ENCODE data around the gene TMEM39B. TPM values are rescaled to one million over a fixed set of nuclear protein-coding genes. Genes with fewer than 3 reads are reported as not detected.

Gene TMEM39B
- total and polyA plus RNA-seq, 2 of the 4 experiments (the other 2 are of a cell fraction) = 6.5 to 28.7 TPM

GRCh38 chr1:32042330-32042729, 30.4 kb upstream of the TMEM39B start:
- no peak for DNase-seq
- Histone ChIP-seq H2AK9ac (replicated peaks; ENCODE audit: low read depth, low read length, poor library complexity) (no peak overlapping the region), H3K23ac (ENCODE audit: low read depth, low read length) (no peak overlapping the region), H3K27me3 (ENCODE audit: control insufficient read depth, insufficient read depth, low read length) (no peaks in the 10 kb centered on the region), H3K4me3 (ENCODE audit: insufficient read depth, low read depth, low read length) (no peak overlapping the region), H3K9me1 (ENCODE audit: insufficient read depth, low read length) (peaks cover 7% of the 10 kb centered on the region), H3K4me2 (ENCODE audit: low read depth, low read length) (no peak overlapping the region), H2BK120ac (ENCODE audit: low read depth, low read length) (no peak overlapping the region), H2BK20ac (ENCODE audit: low read depth, low read length) (no peak overlapping the region), H3K4me1 (ENCODE audit: control insufficient read depth, insufficient read depth, low read length) (peaks cover 5% of the 10 kb centered on the region; the same call in 1 of the 2 replicates), H2AK5ac (ENCODE audit: low read depth, low read length) (no peak overlapping the region), H3K14ac (replicated peaks; ENCODE audit: low read depth, low read length) (no peak overlapping the region), H3K18ac (ENCODE audit: low read depth, low read length) (no peak overlapping the region), H3K9ac (ENCODE audit: low read depth, low read length) (no peak overlapping the region), H3K36me3 (ENCODE audit: control insufficient read depth, insufficient read depth, low read length) (peaks cover 57% of the 10 kb centered on the region), H4K8ac (ENCODE audit: low read depth in 2 of 2, low read length in 2 of 2) (no peak overlapping the region), H4K20me1 (ENCODE audit: insufficient read depth, low read length) (peaks cover 45% of the 10 kb centered on the region), H4K91ac (ENCODE audit: insufficient read depth, low read depth, low read length) (no peak overlapping the region), H2AFZ (replicated peaks; ENCODE audit: low read length, poor library complexity) (no peak overlapping the region), H3K27ac (ENCODE audit: insufficient read depth, low read length) (no peak overlapping the region), H2BK5ac (ENCODE audit: low read depth, low read length, poor library complexity, severe bottlenecking) (no peak overlapping the region), H4K5ac (ENCODE audit: low read depth, low read length) (no peak overlapping the region), H3K4ac (ENCODE audit: low read depth, low read length) (no peak overlapping the region), H3K79me1 (ENCODE audit: low read depth in 1 of 2, low read length in 2 of 2) (peaks cover 45 to 58% of the 10 kb centered on the region in 2 experiments), H3K56ac (ENCODE audit: extremely low read depth, insufficient read depth, low read length) (no peak overlapping the region), H2BK15ac (ENCODE audit: low read depth, low read length) (no peak overlapping the region), H3K9me3 (ENCODE audit: control insufficient read depth, insufficient read depth, low read length) (no peaks in the 10 kb centered on the region)
- intact Hi-C loops (cut with micrococcal nuclease) (no loop called here), dilution Hi-C loops (cut with HindIII; ENCODE audit: low sequenced_read_pairs, unreplicated experiment) (no loop called here), in situ Hi-C loops (cut with MboI; ENCODE audit: low sequenced_read_pairs) (no loop called here)
- no peak for ATAC-seq (ENCODE audit: low read depth)
- ChIA-PET POLR2A (ENCODE audit: unreplicated experiment) (no interaction called here), CTCF (no interaction called here)
- BruUV-seq (replicated peaks) = no TSS peak
- TF ChIP-seq MXI1 (IDR thresholded peaks at IDR 0.05; ENCODE audit: borderline replicate concordance, low read depth, low read length) = no peak
- TF ChIP-seq MAZ (IDR thresholded peaks at IDR 0.05; ENCODE audit: borderline replicate concordance, low read depth, low read length) = no peak
- TF ChIP-seq BHLHE40 (IDR thresholded peaks at IDR 0.05; ENCODE audit: low read depth, low read length) = no peak
- TF ChIP-seq CEBPB (IDR thresholded peaks at IDR 0.05; ENCODE audit: low read depth, low read length) = no peak
- no peak for TF ChIP-seq MAFK (IDR thresholded peaks at IDR 0.05; ENCODE audit: low read depth, low read length)
- no peak for TF ChIP-seq SMC3 (IDR thresholded peaks at IDR 0.05; ENCODE audit: low read depth, low read length)
- TF ChIP-seq CHD1 (IDR thresholded peaks at IDR 0.05; ENCODE audit: low read depth, low read length) = no peak
- no peak for TF ChIP-seq NFE2L2 (IDR thresholded peaks at IDR 0.05; ENCODE audit: low read depth, low read length)
- TF ChIP-seq POLR2A (IDR thresholded peaks at IDR 0.05; ENCODE audit: low read depth, low read length) = no peak
- TF ChIP-seq RFX5 (IDR thresholded peaks at IDR 0.05; ENCODE audit: low read depth, low read length) = no peak
- TF ChIP-seq ELK1 (IDR thresholded peaks at IDR 0.05; ENCODE audit: borderline replicate concordance, low read depth, low read length) = no peak
- no peak for TF ChIP-seq FOS (IDR thresholded peaks at IDR 0.05; ENCODE audit: low read depth, low read length)
- TF ChIP-seq RAD21 (IDR thresholded peaks at IDR 0.05; ENCODE audit: low read length) = no peak
- TF ChIP-seq USF2 (IDR thresholded peaks at IDR 0.05; ENCODE audit: low read depth, low read length) = no peak
- TF ChIP-seq CTCF (conservative IDR thresholded peaks at IDR 0.05; ENCODE audit: low read depth, low read length) = no peak
- TF ChIP-seq RCOR1 (IDR thresholded peaks at IDR 0.05; ENCODE audit: insufficient replicate concordance, low read length) = no peak
- no CpG with 5 or more reads among the region's 5 CpGs for WGBS, 2 experiments (ENCODE audit: extremely low coverage in 2 of 2, insufficient read length in 1 of 2)

All from IMR-90 (cell line).